Thymus (tissue), 14 donors: ENCODE results near the gene ZSCAN10. TPM values are rescaled to one million over a fixed set of nuclear protein-coding genes. Genes with fewer than 3 reads are reported as not detected.
A peak's percentile ranks its signal among the peaks of the same experiment; 100 is the strongest.

Experiments
- DNase-seq, 9 donors: peaks; one replicate each; pipeline ENCODE4 v3.0.0-alpha.2; 2013; ENCODE audit warnings: low spot score in 9 of 9, low read depth in 6 of 9, missing footprints in 1 of 9
- H3K27ac ChIP-seq, 2 donors: one replicate each; pipeline ENCODE4 v1.5.1; 2013; ENCODE audit warnings: control low read depth in 1 of 2, low read depth in 1 of 2, low read length in 1 of 2, mild to moderate bottlenecking in 1 of 2, moderate library complexity in 1 of 2
- H3K27me3 ChIP-seq, 2 donors: one replicate each; pipeline ENCODE4 v1.5.1; 2013; ENCODE audit warnings: low read length in 1 of 2; ENCODE audit not compliant: control insufficient read depth in 2 of 2, insufficient read depth in 1 of 2
- H3K36me3 ChIP-seq, 2 donors: one replicate each; pipeline ENCODE4 v1.5.1; 2013; ENCODE audit warnings: low read length in 1 of 2, mild to moderate bottlenecking in 1 of 2, moderate library complexity in 1 of 2; ENCODE audit not compliant: control insufficient read depth in 2 of 2, insufficient read depth in 2 of 2
- H3K4me1 ChIP-seq, 2 donors: one replicate each; pipeline ENCODE4 v1.5.1; 2013; ENCODE audit warnings: low read length in 2 of 2; ENCODE audit not compliant: control insufficient read depth in 2 of 2, insufficient read depth in 2 of 2
- H3K4me3 ChIP-seq, 2 donors: one replicate each; pipeline ENCODE4 v1.5.1; 2013; ENCODE audit warnings: low read length in 2 of 2, control low read depth in 1 of 2, mild to moderate bottlenecking in 1 of 2
- H3K9me3 ChIP-seq, 2 donors: one replicate each; pipeline ENCODE4 v1.5.1; 2013; ENCODE audit warnings: low read length in 1 of 2, mild to moderate bottlenecking in 1 of 2; ENCODE audit not compliant: control insufficient read depth in 2 of 2, insufficient read depth in 1 of 2
- whole genome bisulfite sequencing: extraction: QIAGEN DNeasy Blood & Tissue Kit; methylation state at CpG from one replicate; pipeline ENCODE4 v1.1.7; 2013; 5-methylcytosine and 5-hydroxymethylcytosine counted together
- long read RNA-seq, 10 donors: transcript quantifications; one replicate each; lab custom pipeline, GENCODE V29; 2026
- polyA plus RNA-seq: library from polyadenylated mRNA; stranded (reverse); fragments of 200-250 nt; gene quantifications from one replicate; pipeline ENCODE4 v1.2.3, GENCODE V29; 2013
- total RNA-seq: library from RNA; stranded (reverse); fragments of 120-200 nt; gene quantifications from one replicate; pipeline ENCODE4 v1.2.4, GENCODE V29; 2013
- donor health status: healthy.

The ZSCAN10 gene
- total RNA-seq (0.05 TPM), polyA plus RNA-seq (0.11 TPM)
- long read RNA-seq, donor 1, result 0 reads
- long read RNA-seq, donor 2, result 0 reads
- long read RNA-seq, donor 3, result 0 reads
- long read RNA-seq, donor 4, result 0 reads
- long read RNA-seq, donor 5, result 0 reads
- long read RNA-seq, donor 6, result 0 reads
- long read RNA-seq, donor 7, result 0 reads
- long read RNA-seq, donor 8, result 0 reads
- long read RNA-seq, donor 9, result 0 reads
- long read RNA-seq, donor 10, result 0 reads

- 87% methylated on average over 21 of the region's 21 CpGs for WGBS
- H3K4me3 ChIP-seq, result peak within 1 kb of the TSS; percentile 28 to 41
- no peak for DNase-seq
- H3K36me3 ChIP-seq, result no peaks in the 10 kb centered on the region
- peaks cover 0 to 29% of the 10 kb centered on the region in 2 donors for H3K27me3 ChIP-seq
- no peaks in the 10 kb centered on the region for H3K9me3 ChIP-seq
- peaks cover 26 to 82% of the 10 kb centered on the region in 2 donors for H3K4me1 ChIP-seq
- H3K27ac ChIP-seq, result peak within 1 kb of the TSS; percentile 53 to 67
These were observed at the start of gene ZSCAN10 for GRCh38 chr16:3098459-3099394. Gene ZSCAN10 (minus strand): TSS chr16:3099294. CDS start chr16:3092937, 6,357 bp downstream.

- WGBS, result 96% methylated on average over 13 of the region's 13 CpGs
- Histone ChIP-seq H3K36me3 (peaks cover 0 to 3% of the 10 kb centered on the region in 2 donors), H3K9me3 (peaks cover 0 to 16% of the 10 kb centered on the region in 2 donors), H3K4me3 (no peak overlapping the region), H3K27ac (no peak overlapping the region), H3K4me1 (peaks cover 0 to 32% of the 10 kb centered on the region in 2 donors), H3K27me3 (peaks cover 41 to 65% of the 10 kb centered on the region in 2 donors)
- no peak for DNase-seq
These were observed 49.4 kb upstream of the ZSCAN10 start for GRCh38 chr16:3148256-3149192.

- 96% methylated on average over 5 of the region's 5 CpGs for WGBS
- peaks cover 36 to 58% of the 10 kb centered on the region in 2 donors for H3K27me3 ChIP-seq
- H3K9me3 ChIP-seq, result peaks cover 0 to 15% of the 10 kb centered on the region in 2 donors
- H3K36me3 ChIP-seq, result peaks cover under 1 to 6% of the 10 kb centered on the region in 2 donors
- no peak for DNase-seq
- peaks cover 0 to 32% of the 10 kb centered on the region in 2 donors for H3K4me1 ChIP-seq
- no peak overlapping the region for H3K4me3 ChIP-seq
- H3K27ac ChIP-seq, result no peak overlapping the region
These were observed 48.6 kb upstream of the ZSCAN10 start for GRCh38 chr16:3147757-3148104.

- Histone ChIP-seq H3K27ac (no peak overlapping the region), H3K27me3 (peaks cover 34 to 52% of the 10 kb centered on the region in 2 donors), H3K36me3 (peaks cover 4 to 11% of the 10 kb centered on the region in 2 donors), H3K9me3 (peaks cover 0 to 11% of the 10 kb centered on the region in 2 donors), H3K4me3 (no peak overlapping the region), H3K4me1 (peaks cover 0 to 27% of the 10 kb centered on the region in 2 donors)
- 97% methylated on average over 16 of the region's 16 CpGs for WGBS
- no peak for DNase-seq
These were observed 48.1 kb upstream of the ZSCAN10 start for GRCh38 chr16:3147046-3147756.

GRCh38 chr16:3145660-3146059 is 46.6 kb upstream of the ZSCAN10 start:
- H3K27me3 ChIP-seq, result peaks cover 22 to 37% of the 10 kb centered on the region in 2 donors
- no peak for DNase-seq
- WGBS, result 95% methylated on average over 12 of the region's 12 CpGs

GRCh38 chr16:3145151-3145550 is 46.1 kb upstream of the ZSCAN10 start:
- peaks cover 0 to 11% of the 10 kb centered on the region in 2 donors for H3K4me1 ChIP-seq
- H3K36me3 ChIP-seq, result peaks cover 16 to 30% of the 10 kb centered on the region in 2 donors
- no peak overlapping the region for H3K27ac ChIP-seq
- no peak for DNase-seq
- peaks cover 20 to 32% of the 10 kb centered on the region in 2 donors for H3K27me3 ChIP-seq
- H3K9me3 ChIP-seq, result peaks cover 0 to 5% of the 10 kb centered on the region in 2 donors
- WGBS, result 93% methylated on average over 10 of the region's 10 CpGs
- H3K4me3 ChIP-seq, result no peak overlapping the region

More at GRCh38 chr16:3145660-3146059, 46.6 kb upstream of the ZSCAN10 start:
- Histone ChIP-seq H3K36me3 (peaks cover 16 to 26% of the 10 kb centered on the region in 2 donors), H3K9me3 (peaks cover 0 to 5% of the 10 kb centered on the region in 2 donors), H3K27ac (no peak overlapping the region), H3K4me1 (peaks cover 0 to 14% of the 10 kb centered on the region in 2 donors), H3K4me3 (no peak overlapping the region)

GRCh38 chr16:3144321-3144983 is 45.4 kb upstream of the ZSCAN10 start:
- Histone ChIP-seq H3K4me1 (peaks cover 0 to 4% of the 10 kb centered on the region in 2 donors), H3K27me3 (peaks cover 13 to 25% of the 10 kb centered on the region in 2 donors), H3K27ac (no peak overlapping the region), H3K4me3 (no peak overlapping the region), H3K9me3 (peaks cover 0 to 5% of the 10 kb centered on the region in 2 donors), H3K36me3 (peaks cover 17 to 35% of the 10 kb centered on the region in 2 donors)
- 85% methylated on average over 18 of the region's 18 CpGs for WGBS
- DNase-seq, result no peak
